OCI-LY1 (cell line): ENCODE results near the gene GALNT1.

Experiments
- EZH2 ChIP-seq: fragments of 200-600 bp; sonication (generic), shearing (Covaris generic); IDR thresholded peaks from 2 replicates; pipeline ENCODE4 v1.8.0; 2017; ENCODE audit warnings: borderline replicate concordance, mixed run types, mild to moderate bottlenecking, antibody characterized with exemption, low read length, moderate library complexity, mixed read lengths
- TF ChIP-seq, protein P1 (sequence below): fragments of 200-600 bp; sonication (generic), shearing (Covaris generic); IDR thresholded peaks from 2 replicates; pipeline ENCODE4 v1.5.1; 2017; ENCODE audit warnings: mild to moderate bottlenecking, antibody characterized with exemption, low read length, moderate library complexity, mixed read lengths

DNA sequence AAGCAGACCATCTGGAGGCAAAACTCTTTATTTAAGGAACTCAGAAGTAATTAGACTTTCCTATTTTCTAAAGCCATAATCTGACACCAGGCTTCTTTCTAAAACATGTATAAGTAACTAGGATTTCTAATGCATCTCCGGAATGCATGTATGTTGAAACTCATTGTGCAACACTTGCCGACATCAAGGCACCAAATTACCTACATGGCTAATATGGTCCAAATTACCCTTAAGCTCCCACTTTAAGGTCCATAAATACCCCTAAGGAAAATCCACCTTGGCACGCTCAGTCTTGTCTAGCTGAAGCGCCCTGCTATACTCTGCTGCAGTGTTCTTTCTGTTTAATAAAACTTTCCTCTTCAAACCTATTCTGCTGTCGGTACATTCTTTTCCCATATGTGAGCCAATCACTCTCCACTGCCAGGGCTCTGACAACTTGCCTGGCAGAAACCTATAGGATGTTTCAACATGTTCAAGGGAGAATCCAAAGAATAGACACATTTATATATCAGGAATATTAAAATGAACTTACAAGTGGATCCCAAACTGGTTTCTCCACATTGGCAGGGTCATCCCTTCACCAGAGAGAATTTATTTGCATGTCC lies 171.9 kb downstream of the GALNT1 start:
- TF ChIP-seq, protein P1, sequence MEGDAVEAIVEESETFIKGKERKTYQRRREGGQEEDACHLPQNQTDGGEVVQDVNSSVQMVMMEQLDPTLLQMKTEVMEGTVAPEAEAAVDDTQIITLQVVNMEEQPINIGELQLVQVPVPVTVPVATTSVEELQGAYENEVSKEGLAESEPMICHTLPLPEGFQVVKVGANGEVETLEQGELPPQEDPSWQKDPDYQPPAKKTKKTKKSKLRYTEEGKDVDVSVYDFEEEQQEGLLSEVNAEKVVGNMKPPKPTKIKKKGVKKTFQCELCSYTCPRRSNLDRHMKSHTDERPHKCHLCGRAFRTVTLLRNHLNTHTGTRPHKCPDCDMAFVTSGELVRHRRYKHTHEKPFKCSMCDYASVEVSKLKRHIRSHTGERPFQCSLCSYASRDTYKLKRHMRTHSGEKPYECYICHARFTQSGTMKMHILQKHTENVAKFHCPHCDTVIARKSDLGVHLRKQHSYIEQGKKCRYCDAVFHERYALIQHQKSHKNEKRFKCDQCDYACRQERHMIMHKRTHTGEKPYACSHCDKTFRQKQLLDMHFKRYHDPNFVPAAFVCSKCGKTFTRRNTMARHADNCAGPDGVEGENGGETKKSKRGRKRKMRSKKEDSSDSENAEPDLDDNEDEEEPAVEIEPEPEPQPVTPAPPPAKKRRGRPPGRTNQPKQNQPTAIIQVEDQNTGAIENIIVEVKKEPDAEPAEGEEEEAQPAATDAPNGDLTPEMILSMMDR, result no peak
- no peak for TF ChIP-seq EZH2
